Suprapubic skin (tissue), 4 donors: ENCODE measurements around the gene ZFR2. TPM values are rescaled to one million over a fixed set of nuclear protein-coding genes. Genes with fewer than 3 reads are reported as not detected.
"Not testable (repeated sequence)": the region's sequence is repeated elsewhere in the genome, so short reads cannot be mapped to it uniquely, and the experiment has no call there.

Source experiments
- DNase-seq, 2 donors: peaks; one replicate each; pipeline ENCODE4 v3.0.0-alpha.2; 2019; ENCODE audit warnings: low spot score in 2 of 2
- H3K27ac ChIP-seq: fragments of 200-600 bp; sonication (generic); one replicate; pipeline ENCODE4 v1.5.1; 2019
- H3K27me3 ChIP-seq: fragments of 200-600 bp; sonication (generic); one replicate; pipeline ENCODE4 v1.5.1; 2019
- H3K36me3 ChIP-seq: fragments of 200-600 bp; sonication (generic); one replicate; pipeline ENCODE4 v1.5.1; 2019
- H3K4me1 ChIP-seq: fragments of 200-600 bp; sonication (generic); one replicate; pipeline ENCODE4 v1.5.1; 2019
- H3K4me3 ChIP-seq: fragments of 200-600 bp; sonication (generic); one replicate; pipeline ENCODE4 v1.5.1; 2019; ENCODE audit warnings: mild to moderate bottlenecking
- H3K9me3 ChIP-seq: fragments of 200-600 bp; sonication (generic); one replicate; pipeline ENCODE4 v1.5.1; 2019
- CTCF ChIP-seq, 2 donors: fragments of 200-600 bp in 1 of 2; fragments of 450-650 bp in 1 of 2; sonication (generic) in 1 of 2; IDR thresholded peaks; one replicate each; pipeline ENCODE4 v1.5.1; 2016 to 2019; ENCODE audit warnings: antibody characterized with exemption in 2 of 2, mild to moderate bottlenecking in 1 of 2, moderate library complexity in 1 of 2
- EP300 ChIP-seq: sonication (generic); formaldehyde crosslinking; IDR thresholded peaks from one replicate; pipeline ENCODE4 v1.6.1; 2017; ENCODE audit warnings: antibody characterized with exemption
- POLR2A ChIP-seq, 2 donors: fragments of 450-650 bp; IDR thresholded peaks; one replicate each; pipeline ENCODE4 v1.6.1; 2017; ENCODE audit warnings: antibody characterized with exemption in 2 of 2, mild to moderate bottlenecking in 2 of 2, moderate library complexity in 2 of 2
- POLR2AphosphoS5 ChIP-seq, 3 donors: sonication (generic); formaldehyde crosslinking; IDR thresholded peaks; one replicate each; pipeline ENCODE4 v1.6.1; 2017; ENCODE audit warnings: antibody characterized with exemption in 3 of 3
- WGBS: methylation state at CpG from one replicate; pipeline ENCODE4 v1.1.5; 2018; 5-methylcytosine and 5-hydroxymethylcytosine counted together
- total RNA-seq, 4 donors: library from RNA; depleted of rRNA; stranded (reverse); fragments of >200 nt; gene quantifications; one replicate each; pipeline ENCODE4 v1.1.0, GENCODE V29; 2016

The ZFR2 gene
- total RNA-seq, 4 donors from 2014 or later: 2.5 to 4.8 TPM; not detected in 2

DNA sequence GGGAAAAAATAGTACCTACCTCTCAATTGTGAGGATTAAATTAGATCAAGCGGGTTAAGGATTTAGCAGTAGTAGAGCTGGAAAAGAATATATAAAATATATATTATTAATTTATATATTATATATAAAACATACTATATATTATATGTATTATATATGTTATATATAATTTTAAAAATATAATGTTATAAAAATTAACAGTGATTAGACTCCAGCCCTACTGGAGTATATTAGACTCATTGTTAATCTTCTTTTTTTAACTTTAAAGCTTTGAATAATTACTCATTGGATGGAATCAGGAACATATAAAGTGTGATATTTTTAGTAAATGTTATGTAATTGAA lies 106.7 kb downstream of the ZFR2 start:
- peaks cover 36% of the 10 kb centered on the region for H3K4me1 ChIP-seq
- 49% methylated on average over 1 of the region's 1 CpG for WGBS
- H3K27ac ChIP-seq: peak overlapping the region; percentile 98
- H3K36me3 ChIP-seq: peaks cover 45% of the 10 kb centered on the region
- no peaks in the 10 kb centered on the region for H3K27me3 ChIP-seq
- no peak for TF ChIP-seq EP300
- no peak for TF ChIP-seq POLR2A (IDR thresholded peaks at IDR 0.05)
- no peak for TF ChIP-seq POLR2AphosphoS5 (IDR thresholded peaks at IDR 0.05)
- TF ChIP-seq CTCF (IDR thresholded peaks at IDR 0.05): no peak
- no peak for DNase-seq
- no peaks in the 10 kb centered on the region for H3K9me3 ChIP-seq
- H3K4me3 ChIP-seq: peak overlapping the region; percentile 63

DNA sequence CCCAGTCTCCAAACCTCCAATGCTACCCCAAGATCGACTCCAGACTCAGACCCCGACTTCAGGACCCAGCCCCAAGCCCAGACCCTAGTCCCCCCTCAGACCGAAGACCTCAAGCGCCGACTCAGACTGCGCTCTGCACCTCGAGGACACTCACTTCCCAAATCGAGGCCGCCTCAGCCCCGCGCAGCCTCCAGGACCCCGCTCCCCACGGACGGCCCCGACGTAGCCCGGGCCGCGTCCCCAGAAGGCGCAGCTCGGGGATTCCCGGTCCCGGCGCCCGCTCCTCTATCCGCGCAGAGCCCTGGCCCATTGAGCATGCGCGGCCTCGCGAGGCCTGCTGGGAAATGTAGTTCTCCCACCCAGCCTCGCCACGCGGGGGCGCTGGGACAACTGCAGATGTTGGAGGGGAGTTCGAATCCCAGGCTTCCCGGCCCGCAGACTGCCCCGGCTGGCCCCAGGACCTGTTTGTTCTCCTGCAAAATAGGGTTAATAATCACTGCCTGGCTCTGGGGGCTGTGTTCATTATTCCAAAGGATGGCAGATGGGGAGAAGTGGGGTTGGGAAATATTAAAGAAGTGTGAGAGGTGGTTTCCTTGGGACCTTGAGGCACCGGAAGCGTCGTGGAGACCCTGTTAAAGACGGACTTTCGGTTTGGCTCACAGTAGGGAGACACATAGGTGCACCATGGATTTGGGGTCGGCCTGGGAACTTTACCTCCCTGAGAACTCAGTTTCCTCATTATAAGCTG lies 107.3 kb downstream of the ZFR2 start, which contains the start of gene APBA3:
Gene APBA3, minus strand, starts transcription at position 311 of the 748 bp plus-strand sequence. CDS start 1,428 bp downstream, outside the sequence.
- peaks cover 36% of the 10 kb centered on the region for H3K4me1 ChIP-seq
- H3K4me3 ChIP-seq: peak within 1 kb of the TSS; percentile 88
- H3K27ac ChIP-seq: peak within 1 kb of the TSS; percentile 98
- no peaks in the 10 kb centered on the region for H3K9me3 ChIP-seq
- TF ChIP-seq POLR2A (IDR thresholded peaks at IDR 0.05) (peak in 1 of 2 donors; percentile 24), CTCF (IDR thresholded peaks at IDR 0.05) (peak in 1 of 2 donors; percentile 68), POLR2AphosphoS5 (IDR thresholded peaks at IDR 0.05) (peak in 2 of 3 donors; percentile 42 to 47), EP300 (no peak)
- peaks cover 40% of the 10 kb centered on the region for H3K36me3 ChIP-seq
- no peaks in the 10 kb centered on the region for H3K27me3 ChIP-seq
- 8% methylated on average over 10 of the region's 45 CpGs for WGBS
- DNase-seq: peak; percentile 93 to 94

GRCh38 chr19:3760871-3761361 lies 107.9 kb downstream of the ZFR2 start:
- no peaks in the 10 kb centered on the region for H3K27me3 ChIP-seq
- peak overlapping the region; percentile 88 for H3K4me3 ChIP-seq
- peaks cover 34% of the 10 kb centered on the region for H3K36me3 ChIP-seq
- 27% methylated on average over 7 of the region's 7 CpGs for WGBS
- H3K4me1 ChIP-seq: peaks cover 36% of the 10 kb centered on the region
- peak overlapping the region; percentile 69 for H3K27ac ChIP-seq
- TF ChIP-seq EP300 (no peak), POLR2A (IDR thresholded peaks at IDR 0.05) (no peak), POLR2AphosphoS5 (IDR thresholded peaks at IDR 0.05) (no peak), CTCF (IDR thresholded peaks at IDR 0.05) (no peak)
- DNase-seq: no peak
- H3K9me3 ChIP-seq: no peaks in the 10 kb centered on the region

DNA sequence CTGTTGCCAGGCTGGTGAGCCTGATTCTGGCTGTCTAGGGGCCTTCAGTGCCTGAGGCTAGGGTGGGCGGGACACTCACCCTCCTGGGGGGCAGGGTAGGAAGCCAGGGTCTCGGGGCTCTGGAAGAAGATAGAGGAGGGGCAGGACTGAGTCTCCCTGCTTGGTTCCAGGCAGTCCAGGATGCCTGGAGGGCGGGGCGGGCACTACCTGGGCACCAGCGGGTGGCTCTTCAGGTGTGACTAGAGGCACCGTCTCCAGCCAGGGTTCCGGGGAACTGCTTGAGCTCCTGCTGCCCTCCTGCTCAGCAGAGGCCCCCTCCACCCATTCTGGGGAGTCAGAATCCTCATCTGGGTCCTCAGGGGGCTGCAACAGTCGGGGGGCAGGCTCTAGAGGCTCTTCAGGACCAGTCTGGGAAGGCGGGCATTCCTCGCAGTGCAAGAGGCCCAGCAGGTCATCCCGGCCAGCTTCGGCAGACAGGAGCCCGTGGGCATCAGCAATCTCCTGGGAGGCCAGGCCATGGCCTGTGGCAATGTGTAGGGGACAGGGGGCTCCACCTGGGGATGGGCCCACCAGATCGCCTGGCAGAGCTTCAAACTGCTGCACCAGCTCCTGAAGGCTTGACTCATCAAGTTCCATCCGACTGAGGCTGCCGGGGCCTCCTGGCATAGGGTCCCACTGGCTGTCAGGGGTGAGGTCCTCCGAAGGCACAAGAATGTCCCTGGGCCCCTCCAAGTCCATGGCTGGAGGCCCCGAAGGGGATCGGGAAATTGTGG lies 109.2 kb downstream of the ZFR2 start:
- no peak overlapping the region for H3K27ac ChIP-seq
- no peaks in the 10 kb centered on the region for H3K9me3 ChIP-seq
- 76% methylated on average over 5 of the region's 19 CpGs for WGBS
- peak overlapping the region; percentile 3 for H3K4me3 ChIP-seq
- H3K36me3 ChIP-seq: peaks cover 24% of the 10 kb centered on the region
- peaks cover 36% of the 10 kb centered on the region for H3K4me1 ChIP-seq
- DNase-seq: no peak
- TF ChIP-seq EP300 (no peak), POLR2AphosphoS5 (IDR thresholded peaks at IDR 0.05) (no peak), CTCF (IDR thresholded peaks at IDR 0.05) (no peak), POLR2A (IDR thresholded peaks at IDR 0.05) (no peak)
- no peaks in the 10 kb centered on the region for H3K27me3 ChIP-seq

GRCh38 chr19:3758297-3758696 lies 110.5 kb downstream of the ZFR2 start:
- WGBS: 97% methylated on average over 13 of the region's 13 CpGs
- H3K4me3 ChIP-seq, H3K27me3 ChIP-seq, H3K27ac ChIP-seq, H3K9me3 ChIP-seq, DNase-seq: not testable (repeated sequence)
- Histone ChIP-seq H3K4me1 (peaks cover 30% of the 10 kb centered on the region), H3K36me3 (peaks cover 36% of the 10 kb centered on the region)

DNA sequence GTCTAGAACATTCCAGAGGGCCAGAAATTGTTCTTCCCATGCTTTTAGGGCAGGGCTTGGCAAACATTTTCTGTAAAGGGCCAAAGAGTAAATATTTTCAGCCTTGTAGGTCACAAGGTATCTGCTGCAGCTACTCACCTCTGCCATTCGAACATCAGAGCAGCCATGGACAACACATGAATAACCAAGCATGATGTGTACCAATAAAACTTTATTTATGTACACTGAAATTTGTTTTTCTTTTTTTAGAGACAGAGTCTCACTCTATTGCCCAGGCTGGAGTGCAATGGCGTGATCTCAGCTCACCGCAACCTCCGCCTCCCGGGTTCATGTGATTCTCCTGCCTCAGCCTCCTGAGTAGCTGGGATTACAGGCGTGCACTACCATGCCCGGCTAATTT lies 111.1 kb downstream of the ZFR2 start:
- not testable (repeated sequence) for H3K4me3 ChIP-seq, H3K27me3 ChIP-seq, H3K9me3 ChIP-seq, H3K27ac ChIP-seq, DNase-seq
- Histone ChIP-seq H3K4me1 (peaks cover 26% of the 10 kb centered on the region), H3K36me3 (peaks cover 41% of the 10 kb centered on the region)
- WGBS: 98% methylated on average over 7 of the region's 7 CpGs
